NB4 (cell line): ENCODE measurements around the gene TMEM184B.

ENCODE experiments used
- DNase-seq: peaks from one replicate; pipeline ENCODE4 v3.0.0; 2010; ENCODE audit warnings: low read depth
- H3K4me3 ChIP-seq: one replicate; pipeline ENCODE4 v1.5.1; 2011; ENCODE audit warnings: mild to moderate bottlenecking, low read depth, low read length, moderate library complexity
- MYC ChIP-seq: IDR thresholded peaks from 2 replicates; pipeline ENCODE4 v1.6.1; 2011; ENCODE audit warnings: low read depth, low read length
- POLR2A ChIP-seq: IDR thresholded peaks from 2 replicates; pipeline ENCODE4 v1.6.1; 2011; ENCODE audit warnings: mild to moderate bottlenecking; ENCODE audit not compliant: insufficient read length; ENCODE audit errors: extremely low read depth
- TF ChIP-seq, protein P1 (sequence below): IDR thresholded peaks from 2 replicates; pipeline ENCODE4 v1.6.1; 2011; ENCODE audit warnings: low read depth, low read length
- TF ChIP-seq, protein P2 (sequence below): IDR thresholded peaks from one replicate; pipeline ENCODE4 v1.5.1; 2012; ENCODE audit warnings: low read depth, low read length

TMEM184B gene

GRCh38 chr22:38316364-38317121, 43.7 kb upstream of the TMEM184B start:
- H3K4me3 ChIP-seq, result peak overlapping the region; percentile 71
- DNase-seq, result peak; percentile 51
- TF ChIP-seq, protein P1, sequence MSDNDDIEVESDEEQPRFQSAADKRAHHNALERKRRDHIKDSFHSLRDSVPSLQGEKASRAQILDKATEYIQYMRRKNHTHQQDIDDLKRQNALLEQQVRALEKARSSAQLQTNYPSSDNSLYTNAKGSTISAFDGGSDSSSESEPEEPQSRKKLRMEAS, result no peak
- TF ChIP-seq MYC, result peak; percentile 20; the same call in 1 of the 2 replicates

GRCh38 chr22:38315823-38316363, 43.1 kb upstream of the TMEM184B start:
- TF ChIP-seq, protein P2, sequence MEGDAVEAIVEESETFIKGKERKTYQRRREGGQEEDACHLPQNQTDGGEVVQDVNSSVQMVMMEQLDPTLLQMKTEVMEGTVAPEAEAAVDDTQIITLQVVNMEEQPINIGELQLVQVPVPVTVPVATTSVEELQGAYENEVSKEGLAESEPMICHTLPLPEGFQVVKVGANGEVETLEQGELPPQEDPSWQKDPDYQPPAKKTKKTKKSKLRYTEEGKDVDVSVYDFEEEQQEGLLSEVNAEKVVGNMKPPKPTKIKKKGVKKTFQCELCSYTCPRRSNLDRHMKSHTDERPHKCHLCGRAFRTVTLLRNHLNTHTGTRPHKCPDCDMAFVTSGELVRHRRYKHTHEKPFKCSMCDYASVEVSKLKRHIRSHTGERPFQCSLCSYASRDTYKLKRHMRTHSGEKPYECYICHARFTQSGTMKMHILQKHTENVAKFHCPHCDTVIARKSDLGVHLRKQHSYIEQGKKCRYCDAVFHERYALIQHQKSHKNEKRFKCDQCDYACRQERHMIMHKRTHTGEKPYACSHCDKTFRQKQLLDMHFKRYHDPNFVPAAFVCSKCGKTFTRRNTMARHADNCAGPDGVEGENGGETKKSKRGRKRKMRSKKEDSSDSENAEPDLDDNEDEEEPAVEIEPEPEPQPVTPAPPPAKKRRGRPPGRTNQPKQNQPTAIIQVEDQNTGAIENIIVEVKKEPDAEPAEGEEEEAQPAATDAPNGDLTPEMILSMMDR, result no peak
- TF ChIP-seq POLR2A (no peak), MYC (no peak)
- TF ChIP-seq, protein P1, result no peak
- H3K4me3 ChIP-seq, result peak overlapping the region; percentile 71
- DNase-seq, result peak; percentile 32

DNA sequence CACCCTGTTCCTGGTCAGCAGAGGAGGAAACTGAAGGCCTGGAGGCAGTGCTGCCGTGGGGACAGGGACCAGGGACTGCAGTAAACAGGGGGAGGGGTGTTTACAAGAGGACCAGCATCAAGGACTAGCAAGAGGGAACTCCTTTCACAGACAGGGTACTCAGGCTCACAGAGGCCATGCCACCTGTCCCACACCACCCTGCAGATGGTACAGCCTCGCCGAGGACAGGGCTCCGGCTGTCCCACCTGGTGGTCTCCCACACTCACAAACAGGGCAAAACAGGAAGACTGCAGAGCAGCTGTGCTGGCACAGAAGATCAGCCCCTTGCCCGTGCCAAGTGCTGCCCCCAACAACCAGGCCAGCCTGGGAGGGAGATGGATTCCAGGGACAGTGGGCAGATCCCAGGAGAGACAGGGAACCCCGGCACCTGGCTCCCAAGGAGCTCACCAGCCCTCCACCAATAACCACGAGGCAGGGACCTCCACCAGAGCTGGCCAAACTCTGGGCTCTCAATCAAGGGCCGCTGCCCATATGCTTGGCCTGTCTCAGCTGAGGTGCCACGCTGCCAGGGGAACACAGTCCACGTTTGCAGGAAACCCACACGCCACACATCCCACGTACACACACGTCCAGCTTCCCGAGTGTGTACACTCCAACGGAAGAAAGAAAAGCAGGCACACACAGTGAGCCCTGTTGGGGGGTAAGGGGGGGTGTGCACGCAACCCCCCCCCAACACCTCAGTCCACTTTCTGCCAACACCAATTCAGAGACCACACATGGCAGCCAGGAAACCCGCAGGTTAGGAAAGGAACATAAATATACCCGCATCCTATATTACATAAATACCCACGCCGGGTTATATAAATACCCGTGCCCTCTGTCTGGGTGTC, 42.4 kb upstream of the TMEM184B start:
- H3K4me3 ChIP-seq, result peak overlapping the region; percentile 71
- DNase-seq, result no peak
- TF ChIP-seq POLR2A (no peak), MYC (no peak)
- TF ChIP-seq, protein P2, result no peak
- TF ChIP-seq, protein P1, result no peak

GRCh38 chr22:38314051-38314932, 41.5 kb upstream of the TMEM184B start:
- no peak for TF ChIP-seq POLR2A
- TF ChIP-seq, protein P2, result no peak
- TF ChIP-seq, protein P1, result no peak
- TF ChIP-seq MYC, result no peak
- no peak for DNase-seq
- H3K4me3 ChIP-seq, result no peak overlapping the region

DNA sequence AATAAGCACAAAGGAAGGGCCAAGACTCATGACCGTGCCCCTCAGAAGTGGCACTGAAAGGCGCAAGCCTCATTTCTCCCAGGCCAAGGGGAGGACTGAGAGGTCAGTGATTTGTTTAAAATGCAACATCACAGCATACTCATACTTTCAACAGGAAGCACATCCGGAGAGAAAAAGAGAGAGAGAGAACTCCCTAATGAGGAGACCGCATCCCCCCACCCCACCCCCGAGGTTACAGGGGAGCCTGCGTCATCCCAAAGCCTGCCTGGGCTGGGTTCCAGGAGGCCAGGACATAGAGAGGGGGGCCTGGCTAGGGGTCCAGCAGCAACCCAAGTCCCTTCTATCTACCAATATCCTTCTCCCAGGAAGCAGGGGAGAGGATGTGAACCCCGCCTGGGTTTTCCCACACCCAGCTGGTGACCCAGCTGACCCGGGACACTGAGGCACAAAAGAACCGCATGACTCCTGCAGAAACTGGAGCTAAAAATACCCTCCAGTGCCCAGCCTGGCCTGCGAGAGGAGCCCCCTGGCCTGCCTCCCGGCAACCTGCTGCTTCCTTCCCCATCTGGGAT, 40.7 kb upstream of the TMEM184B start:
- TF ChIP-seq, protein P1, result no peak
- no peak for TF ChIP-seq MYC
- TF ChIP-seq, protein P2, result no peak
- no peak for TF ChIP-seq POLR2A
- DNase-seq, result no peak
- H3K4me3 ChIP-seq, result no peak overlapping the region
